DOHH2 (cell line): Measurements from ENCODE around the gene FAM180B.
"Not testable (repeated sequence)": the region's sequence is repeated elsewhere in the genome, so short reads cannot be mapped to it uniquely, and the experiment has no call there.

Source experiments
- H3F3A ChIP-seq: fragments of 200-600 bp; sonication (generic), shearing (Covaris generic); 2 replicates; pipeline ENCODE4 v1.6.0; 2016; ENCODE audit warnings: antibody characterized with exemption, mild to moderate bottlenecking; ENCODE audit not compliant: control insufficient read depth, insufficient read depth
- H3K27ac ChIP-seq: fragments of 200-600 bp; sonication (generic); 2 replicates; pipeline ENCODE4 v1.5.1; 2014; ENCODE audit warnings: low read depth, mild to moderate bottlenecking, low read length, moderate library complexity
- H3K27me3 ChIP-seq: fragments of 200-600 bp; sonication (generic); 2 replicates; pipeline ENCODE4 v1.6.1; 2014; ENCODE audit warnings: mild to moderate bottlenecking, low read length, mixed read lengths; ENCODE audit not compliant: control insufficient read depth
- H3K36me3 ChIP-seq: fragments of 200-600 bp; sonication (generic); 2 replicates; pipeline ENCODE4 v1.6.1; 2014; ENCODE audit warnings: mild to moderate bottlenecking, low read length, moderate library complexity, mixed read lengths; ENCODE audit not compliant: control insufficient read depth
- H3K4me1 ChIP-seq: fragments of 200-600 bp; sonication (generic); 2 replicates; pipeline ENCODE4 v1.6.1; 2014; ENCODE audit warnings: mild to moderate bottlenecking, low read length, mixed read lengths; ENCODE audit not compliant: control insufficient read depth
- H3K4me2 ChIP-seq: fragments of 200-600 bp; sonication (generic); 2 replicates; pipeline ENCODE4 v1.6.0; 2014; ENCODE audit warnings: mild to moderate bottlenecking, low read length, moderate library complexity
- H3K4me3 ChIP-seq: fragments of 200-600 bp; sonication (generic); 2 replicates; pipeline ENCODE4 v1.5.1; 2014; ENCODE audit warnings: mild to moderate bottlenecking, low read length, mixed read lengths
- H3K79me2 ChIP-seq: fragments of 200-600 bp; sonication (generic); 2 replicates; pipeline ENCODE4 v1.6.1; 2014; ENCODE audit warnings: mild to moderate bottlenecking, low read length, mixed read lengths; ENCODE audit not compliant: control insufficient read depth
- H3K9me2 ChIP-seq: fragments of 200-600 bp; sonication (generic); replicated peaks from 2 replicates; pipeline ENCODE4 v1.6.1; 2014; ENCODE audit warnings: mild to moderate bottlenecking, low read length, mixed read lengths; ENCODE audit not compliant: control insufficient read depth
- H3K9me3 ChIP-seq: fragments of 200-600 bp; sonication (generic); 2 replicates; pipeline ENCODE4 v1.6.1; 2014; ENCODE audit warnings: antibody characterized with exemption, low read length, mixed read lengths; ENCODE audit not compliant: control insufficient read depth, insufficient read depth
- H4K20me1 ChIP-seq: fragments of 200-600 bp; sonication (generic); 2 replicates; pipeline ENCODE4 v1.6.0; 2014; ENCODE audit warnings: low read depth, mild to moderate bottlenecking, antibody characterized with exemption, low read length, moderate library complexity; ENCODE audit not compliant: control insufficient read depth, insufficient read depth
- EZH2phosphoT487 ChIP-seq: fragments of 200-600 bp; sonication (generic); IDR thresholded peaks from 2 replicates; pipeline ENCODE4 v1.6.1; 2017; ENCODE audit warnings: borderline replicate concordance, mild to moderate bottlenecking, antibody characterized with exemption, low read length, moderate library complexity, mixed read lengths
- TF ChIP-seq, protein P1 (sequence below): fragments of 200-600 bp; sonication (generic); IDR thresholded peaks from one replicate; pipeline ENCODE4 v1.5.1; 2014; ENCODE audit warnings: antibody characterized with exemption, mild to moderate bottlenecking, low read depth, low read length; ENCODE audit not compliant: poor library complexity, severe bottlenecking

FAM180B gene

DNA sequence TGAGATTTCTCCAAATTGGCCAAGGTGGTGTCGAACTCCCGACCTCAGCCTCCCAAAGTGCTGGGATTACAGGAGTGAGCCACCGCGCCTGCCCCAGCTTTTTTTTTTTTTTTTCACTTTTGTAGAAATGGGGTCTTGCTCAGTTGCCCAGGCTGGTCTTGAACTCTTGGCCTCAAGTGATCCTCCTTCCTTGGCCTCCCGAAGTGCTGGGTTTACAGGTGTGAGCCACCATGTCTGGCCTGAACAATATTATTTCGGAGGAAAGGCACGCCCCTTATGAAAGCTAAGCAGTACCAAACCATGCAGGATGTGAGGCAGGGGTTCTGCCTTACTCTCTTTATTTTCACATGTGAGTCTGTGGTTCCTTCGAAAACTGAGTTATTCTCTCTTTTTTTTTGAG is 39.8 kb downstream of the FAM180B start:
- no peak overlapping the region for H3K4me2 ChIP-seq
- H4K20me1 ChIP-seq: no peaks in the 10 kb centered on the region
- H3F3A ChIP-seq: no peaks in the 10 kb centered on the region
- H3K27me3 ChIP-seq: no peaks in the 10 kb centered on the region
- no peak overlapping the region for H3K27ac ChIP-seq
- peaks cover 84% of the 10 kb centered on the region for H3K36me3 ChIP-seq
- no peaks in the 10 kb centered on the region for H3K9me2 ChIP-seq
- no peak for TF ChIP-seq EZH2phosphoT487
- no peaks in the 10 kb centered on the region for H3K4me1 ChIP-seq
- no peak overlapping the region for H3K4me3 ChIP-seq
- no peaks in the 10 kb centered on the region for H3K9me3 ChIP-seq
- H3K79me2 ChIP-seq: no peaks in the 10 kb centered on the region

DNA sequence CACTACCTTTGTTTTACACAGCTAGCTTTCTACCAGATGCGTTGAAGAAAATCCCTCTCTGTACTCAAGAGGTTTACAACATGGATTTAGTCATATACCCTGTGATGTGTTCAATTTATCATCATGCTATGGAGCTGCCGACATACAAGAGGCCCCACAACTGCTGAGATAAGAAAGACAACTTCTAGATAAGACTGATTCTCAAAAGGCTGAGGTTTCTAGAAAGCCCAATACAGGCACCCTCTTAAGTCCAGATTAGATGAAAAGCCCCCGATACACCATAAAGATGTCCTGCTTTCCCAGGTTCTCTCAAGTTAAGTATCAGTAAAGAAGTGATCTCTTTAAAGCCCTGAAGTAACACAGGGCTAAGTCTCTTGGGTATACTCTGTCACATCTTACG is 41.5 kb downstream of the FAM180B start:
- no peaks in the 10 kb centered on the region for H3K79me2 ChIP-seq
- H3K36me3 ChIP-seq: peaks cover 75% of the 10 kb centered on the region
- no peaks in the 10 kb centered on the region for H3K9me3 ChIP-seq
- TF ChIP-seq, protein P1, sequence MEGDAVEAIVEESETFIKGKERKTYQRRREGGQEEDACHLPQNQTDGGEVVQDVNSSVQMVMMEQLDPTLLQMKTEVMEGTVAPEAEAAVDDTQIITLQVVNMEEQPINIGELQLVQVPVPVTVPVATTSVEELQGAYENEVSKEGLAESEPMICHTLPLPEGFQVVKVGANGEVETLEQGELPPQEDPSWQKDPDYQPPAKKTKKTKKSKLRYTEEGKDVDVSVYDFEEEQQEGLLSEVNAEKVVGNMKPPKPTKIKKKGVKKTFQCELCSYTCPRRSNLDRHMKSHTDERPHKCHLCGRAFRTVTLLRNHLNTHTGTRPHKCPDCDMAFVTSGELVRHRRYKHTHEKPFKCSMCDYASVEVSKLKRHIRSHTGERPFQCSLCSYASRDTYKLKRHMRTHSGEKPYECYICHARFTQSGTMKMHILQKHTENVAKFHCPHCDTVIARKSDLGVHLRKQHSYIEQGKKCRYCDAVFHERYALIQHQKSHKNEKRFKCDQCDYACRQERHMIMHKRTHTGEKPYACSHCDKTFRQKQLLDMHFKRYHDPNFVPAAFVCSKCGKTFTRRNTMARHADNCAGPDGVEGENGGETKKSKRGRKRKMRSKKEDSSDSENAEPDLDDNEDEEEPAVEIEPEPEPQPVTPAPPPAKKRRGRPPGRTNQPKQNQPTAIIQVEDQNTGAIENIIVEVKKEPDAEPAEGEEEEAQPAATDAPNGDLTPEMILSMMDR: no peak
- TF ChIP-seq EZH2phosphoT487: no peak
- H3K27ac ChIP-seq: no peak overlapping the region
- H3K27me3 ChIP-seq: no peaks in the 10 kb centered on the region
- no peak overlapping the region for H3K4me3 ChIP-seq
- H3K4me2 ChIP-seq: no peak overlapping the region
- no peaks in the 10 kb centered on the region for H3K9me2 ChIP-seq
- peaks cover 3% of the 10 kb centered on the region; the same call in 1 of the 2 replicates for H3F3A ChIP-seq
- H4K20me1 ChIP-seq: no peaks in the 10 kb centered on the region
- H3K4me1 ChIP-seq: no peaks in the 10 kb centered on the region

DNA sequence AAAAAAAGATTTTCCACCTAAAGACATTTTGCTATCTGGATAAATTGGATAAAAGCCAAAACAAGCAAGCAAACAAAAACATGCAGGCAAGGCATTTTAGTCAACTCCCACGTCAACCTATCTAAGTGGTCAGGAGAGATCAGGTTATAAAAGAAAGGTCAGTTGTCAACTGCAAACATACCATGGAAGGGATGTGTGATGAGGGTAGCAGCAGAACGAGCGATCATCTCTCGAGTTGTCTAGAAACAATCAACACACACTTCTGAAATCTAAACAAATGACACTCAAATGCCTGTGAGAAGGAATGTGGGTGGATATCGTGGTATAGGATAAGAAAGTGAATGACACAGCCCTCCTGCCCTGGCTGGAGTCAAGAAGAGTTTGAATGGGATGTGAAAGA is 45.0 kb downstream of the FAM180B start:
- no peak overlapping the region for H3K4me3 ChIP-seq
- H4K20me1 ChIP-seq: no peaks in the 10 kb centered on the region
- no peaks in the 10 kb centered on the region for H3K4me1 ChIP-seq
- H3K36me3 ChIP-seq: peaks cover 71% of the 10 kb centered on the region
- no peak overlapping the region for H3K27ac ChIP-seq
- TF ChIP-seq EZH2phosphoT487: no peak
- TF ChIP-seq, protein P1: no peak
- no peaks in the 10 kb centered on the region for H3K79me2 ChIP-seq
- H3K27me3 ChIP-seq: no peaks in the 10 kb centered on the region
- H3F3A ChIP-seq: peaks cover 3% of the 10 kb centered on the region; the same call in 1 of the 2 replicates
- H3K4me2 ChIP-seq: no peak overlapping the region
- H3K9me2 ChIP-seq: no peaks in the 10 kb centered on the region
- H3K9me3 ChIP-seq: no peaks in the 10 kb centered on the region

DNA sequence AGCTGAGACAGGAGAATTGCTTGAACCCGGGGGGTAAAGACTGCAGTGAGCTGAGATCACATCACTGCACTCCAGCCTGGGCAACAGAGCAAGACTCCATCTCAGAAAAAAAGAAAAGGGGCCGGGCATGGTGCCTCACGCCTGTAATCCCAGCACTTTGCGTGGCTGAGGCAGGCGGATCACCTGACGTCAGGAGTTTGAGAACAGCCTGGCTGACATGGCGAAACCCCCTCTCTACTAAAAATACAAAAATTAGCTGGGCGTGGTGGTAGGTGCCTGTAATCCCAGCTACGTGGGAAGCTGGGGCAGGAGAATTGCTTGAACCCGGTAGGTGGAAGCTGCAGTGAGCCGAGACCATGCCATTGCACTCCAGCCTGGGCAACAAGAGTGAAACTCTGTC is 49.9 kb downstream of the FAM180B start:
- peaks cover 35% of the 10 kb centered on the region for H3K79me2 ChIP-seq
- not testable (repeated sequence) for H3K4me3 ChIP-seq, H3K4me2 ChIP-seq, H3F3A ChIP-seq, H3K4me1 ChIP-seq, H3K27me3 ChIP-seq, H3K27ac ChIP-seq, H4K20me1 ChIP-seq, H3K9me3 ChIP-seq, H3K9me2 ChIP-seq
- peaks cover 63% of the 10 kb centered on the region for H3K36me3 ChIP-seq
